OCI-LY1 (cell line): Measurements from ENCODE around the gene RBM26.

Experiments used
- EZH2 ChIP-seq: fragments of 200-600 bp; sonication (generic), shearing (Covaris generic); IDR thresholded peaks from 2 replicates; pipeline ENCODE4 v1.8.0; 2017; ENCODE audit warnings: borderline replicate concordance, mixed run types, mild to moderate bottlenecking, antibody characterized with exemption, low read length, moderate library complexity, mixed read lengths
- TF ChIP-seq, protein P1 (sequence below): fragments of 200-600 bp; sonication (generic), shearing (Covaris generic); IDR thresholded peaks from 2 replicates; pipeline ENCODE4 v1.5.1; 2017; ENCODE audit warnings: mild to moderate bottlenecking, antibody characterized with exemption, low read length, moderate library complexity, mixed read lengths

- TF ChIP-seq, protein P1, sequence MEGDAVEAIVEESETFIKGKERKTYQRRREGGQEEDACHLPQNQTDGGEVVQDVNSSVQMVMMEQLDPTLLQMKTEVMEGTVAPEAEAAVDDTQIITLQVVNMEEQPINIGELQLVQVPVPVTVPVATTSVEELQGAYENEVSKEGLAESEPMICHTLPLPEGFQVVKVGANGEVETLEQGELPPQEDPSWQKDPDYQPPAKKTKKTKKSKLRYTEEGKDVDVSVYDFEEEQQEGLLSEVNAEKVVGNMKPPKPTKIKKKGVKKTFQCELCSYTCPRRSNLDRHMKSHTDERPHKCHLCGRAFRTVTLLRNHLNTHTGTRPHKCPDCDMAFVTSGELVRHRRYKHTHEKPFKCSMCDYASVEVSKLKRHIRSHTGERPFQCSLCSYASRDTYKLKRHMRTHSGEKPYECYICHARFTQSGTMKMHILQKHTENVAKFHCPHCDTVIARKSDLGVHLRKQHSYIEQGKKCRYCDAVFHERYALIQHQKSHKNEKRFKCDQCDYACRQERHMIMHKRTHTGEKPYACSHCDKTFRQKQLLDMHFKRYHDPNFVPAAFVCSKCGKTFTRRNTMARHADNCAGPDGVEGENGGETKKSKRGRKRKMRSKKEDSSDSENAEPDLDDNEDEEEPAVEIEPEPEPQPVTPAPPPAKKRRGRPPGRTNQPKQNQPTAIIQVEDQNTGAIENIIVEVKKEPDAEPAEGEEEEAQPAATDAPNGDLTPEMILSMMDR, result no peak
- TF ChIP-seq EZH2, result no peak
Measured at GRCh38 chr13:79427883-79428282, 21.8 kb upstream of the RBM26 start.
